ENCODE measurements around the gene PCA3.
"Not testable (repeated sequence)": the region's sequence is repeated elsewhere in the genome, so short reads cannot be mapped to it uniquely, and the experiment has no call there.

The PCA3 gene

GRCh38 chr9:76764138-76764537 is at the start of gene PCA3:
TSS of gene PCA3 (plus strand) at chr9:76764438.
- DNase-seq, result no peak

GRCh38 chr9:76716085-76716672 is 48.1 kb upstream of the PCA3 start:
- DNase-seq, result no peak

GRCh38 chr9:76717176-76717575 is 47.1 kb upstream of the PCA3 start:
- no peak for DNase-seq

- DNase-seq, result no peak
These were observed 46.6 kb upstream of the PCA3 start for GRCh38 chr9:76717613-76718012.

GRCh38 chr9:76718166-76718565 is 46.1 kb upstream of the PCA3 start:
- no peak for DNase-seq

GRCh38 chr9:76720245-76720644 is 44.0 kb upstream of the PCA3 start:
- no peak for DNase-seq

- DNase-seq, result no peak
These were observed 39.2 kb upstream of the PCA3 start for GRCh38 chr9:76725011-76725546.

- no peak for DNase-seq
These were observed 38.4 kb upstream of the PCA3 start for GRCh38 chr9:76725885-76726284.

- no peak for DNase-seq
These were observed 35.1 kb upstream of the PCA3 start for GRCh38 chr9:76729116-76729515.

GRCh38 chr9:76729980-76730737 is 34.1 kb upstream of the PCA3 start:
- DNase-seq, result no peak

GRCh38 chr9:76730801-76731200 is 33.4 kb upstream of the PCA3 start:
- no peak for DNase-seq

GRCh38 chr9:76732341-76732958 is 31.8 kb upstream of the PCA3 start:
- no peak for DNase-seq

GRCh38 chr9:76733096-76733495 is 31.1 kb upstream of the PCA3 start:
- DNase-seq, result no peak

- no peak for DNase-seq
These were observed 29.5 kb upstream of the PCA3 start for GRCh38 chr9:76734716-76735115.

GRCh38 chr9:76737154-76737902 is 26.9 kb upstream of the PCA3 start:
- no peak for DNase-seq

GRCh38 chr9:76738402-76738801 is 25.8 kb upstream of the PCA3 start:
- no peak for DNase-seq

- no peak for DNase-seq
These were observed 22.7 kb upstream of the PCA3 start for GRCh38 chr9:76741524-76741923.

- DNase-seq, result not testable (repeated sequence)
These were observed 21.3 kb upstream of the PCA3 start for GRCh38 chr9:76742890-76743289.

- DNase-seq, result no peak
These were observed 20.3 kb upstream of the PCA3 start for GRCh38 chr9:76743931-76744330.

GRCh38 chr9:76744336-76744735 is 19.9 kb upstream of the PCA3 start:
- DNase-seq, result no peak

- no peak for DNase-seq
These were observed 13.2 kb upstream of the PCA3 start for GRCh38 chr9:76751001-76751400.

- DNase-seq, result no peak
These were observed 8.0 kb upstream of the PCA3 start for GRCh38 chr9:76756268-76756640.

- DNase-seq, result no peak
These were observed 7.1 kb upstream of the PCA3 start for GRCh38 chr9:76756941-76757673.
